NT2/D1 (cell line): ENCODE data around the gene PALD1.

Experiments used
- YY1 ChIP-seq: IDR thresholded peaks from 2 replicates; pipeline ENCODE4 v1.6.1; 2011; ENCODE audit not compliant: insufficient read length, insufficient read depth
- ZNF274 ChIP-seq: IDR thresholded peaks from 2 replicates; pipeline ENCODE4 v1.6.1; 2011; ENCODE audit warnings: mild to moderate bottlenecking, low read depth, low read length

DNA sequence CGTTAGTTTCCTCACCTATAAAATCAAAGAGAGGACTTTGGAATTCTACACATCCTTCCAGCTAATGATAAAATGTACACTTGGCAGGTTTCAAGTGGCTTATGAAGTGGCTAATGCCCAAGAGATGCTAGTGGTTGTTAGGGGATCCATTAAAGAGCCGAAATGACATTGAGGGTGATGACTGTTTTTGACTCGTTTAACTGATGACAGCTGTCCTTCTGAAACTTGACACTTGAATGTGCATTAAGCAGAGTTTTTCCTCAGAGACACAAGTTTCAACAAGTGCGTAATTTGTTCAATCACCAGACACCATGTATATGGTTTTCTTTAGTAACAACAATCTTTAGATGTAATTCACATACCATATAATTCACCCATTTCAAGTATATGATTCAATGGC, 125.5 kb downstream of the PALD1 start:
- TF ChIP-seq ZNF274 (no peak), YY1 (no peak)
